Measurements from ENCODE around the gene SGSH. TPM values are rescaled to one million over a fixed set of nuclear protein-coding genes. Genes with fewer than 3 reads are reported as not detected.

SGSH gene
- total RNA-seq, 1 experiment from 2014 or later: 42.8 TPM

GRCh38 chr17:80210348-80211108, 9.6 kb downstream of the SGSH start:
- Histone ChIP-seq H3K9me3 (no peaks in the 10 kb centered on the region), H3K4me1 (no peaks in the 10 kb centered on the region), H3K4me3 (ENCODE audit: low read depth, low read length) (no peak overlapping the region), H3K36me3 (ENCODE audit: control insufficient read depth, insufficient read depth, low read length) (no peaks in the 10 kb centered on the region), H3K27me3 (replicated peaks; ENCODE audit: control insufficient read depth, insufficient read depth, low read length) (no peaks in the 10 kb centered on the region)
- no peaks in the 10 kb centered on the region for H3K27me3 Mint-ChIP-seq (ENCODE audit: insufficient read depth, unreplicated experiment)
- BruUV-seq (replicated peaks): no TSS peak
- H3K4me3 Mint-ChIP-seq (ENCODE audit: unreplicated experiment): no peak overlapping the region
- POLR2A ChIA-PET: no interaction called here
- CTCF ChIA-PET: interaction anchor here (0.6 kb wide), 1 partner anchor 11 kb away, joined by 4 read pairs; no protein-coding TSS in a partner anchor
- DNase-seq: no peak
- H3K36me3 Mint-ChIP-seq (ENCODE audit: insufficient read depth, unreplicated experiment): peaks cover 25% of the 10 kb centered on the region
- intact Hi-C loops (cut with micrococcal nuclease; ENCODE audit: unreplicated experiment): no loop called here
- no peak overlapping the region for H3K27ac Mint-ChIP-seq (ENCODE audit: unreplicated experiment)
- H3K9me3 Mint-ChIP-seq (ENCODE audit: unreplicated experiment): no peaks in the 10 kb centered on the region
- no peaks in the 10 kb centered on the region for H3K4me1 Mint-ChIP-seq (ENCODE audit: low read depth, unreplicated experiment)
- TF ChIP-seq CTCF (IDR thresholded peaks at IDR 0.05; ENCODE audit: insufficient read depth in 1 of 2, low read depth in 1 of 2, low read length in 1 of 2, severe bottlenecking in 1 of 2, unreplicated experiment in 1 of 2): no peak

- Histone ChIP-seq H3K27me3 (replicated peaks; ENCODE audit: control insufficient read depth, insufficient read depth, low read length) (no peaks in the 10 kb centered on the region), H3K4me1 (no peaks in the 10 kb centered on the region), H3K9me3 (no peaks in the 10 kb centered on the region), H3K36me3 (ENCODE audit: control insufficient read depth, insufficient read depth, low read length) (no peaks in the 10 kb centered on the region), H3K4me3 (ENCODE audit: low read depth, low read length) (no peak overlapping the region)
- ChIA-PET POLR2A (no interaction called here), CTCF (interaction anchor here (0.6 kb wide), 1 partner anchor 11 kb away, joined by 4 read pairs; no protein-coding TSS in a partner anchor)
- Mint-ChIP-seq H3K9me3 (ENCODE audit: unreplicated experiment) (no peaks in the 10 kb centered on the region), H3K27ac (ENCODE audit: unreplicated experiment) (no peak overlapping the region), H3K27me3 (ENCODE audit: insufficient read depth, unreplicated experiment) (no peaks in the 10 kb centered on the region), H3K36me3 (ENCODE audit: insufficient read depth, unreplicated experiment) (peaks cover 25% of the 10 kb centered on the region), H3K4me3 (ENCODE audit: unreplicated experiment) (no peak overlapping the region), H3K4me1 (ENCODE audit: low read depth, unreplicated experiment) (no peaks in the 10 kb centered on the region)
- no peak for DNase-seq
- intact Hi-C loops (cut with micrococcal nuclease; ENCODE audit: unreplicated experiment): no loop called here
- no TSS peak for BruUV-seq (replicated peaks)
- TF ChIP-seq CTCF (IDR thresholded peaks at IDR 0.05; ENCODE audit: insufficient read depth in 1 of 2, low read depth in 1 of 2, low read length in 1 of 2, severe bottlenecking in 1 of 2, unreplicated experiment in 1 of 2): no peak
Observed at GRCh38 chr17:80209765-80210164, 10.4 kb downstream of the SGSH start.

- H3K27me3 Mint-ChIP-seq (ENCODE audit: insufficient read depth, unreplicated experiment): no peaks in the 10 kb centered on the region
Observed at GRCh38 chr17:80208050-80208449, 12.1 kb downstream of the SGSH start.

More at GRCh38 chr17:80208050-80208449, 12.1 kb downstream of the SGSH start:
- Histone ChIP-seq H3K4me1 (no peaks in the 10 kb centered on the region), H3K4me3 (ENCODE audit: low read depth, low read length) (no peak overlapping the region), H3K27me3 (replicated peaks; ENCODE audit: control insufficient read depth, insufficient read depth, low read length) (no peaks in the 10 kb centered on the region), H3K9me3 (no peaks in the 10 kb centered on the region), H3K36me3 (ENCODE audit: control insufficient read depth, insufficient read depth, low read length) (no peaks in the 10 kb centered on the region)
- H3K27ac Mint-ChIP-seq (ENCODE audit: unreplicated experiment): no peak overlapping the region
- TF ChIP-seq CTCF (IDR thresholded peaks at IDR 0.05; ENCODE audit: insufficient read depth in 1 of 2, low read depth in 1 of 2, low read length in 1 of 2, severe bottlenecking in 1 of 2, unreplicated experiment in 1 of 2): no peak
- H3K9me3 Mint-ChIP-seq (ENCODE audit: unreplicated experiment): no peaks in the 10 kb centered on the region
- intact Hi-C loops (cut with micrococcal nuclease; ENCODE audit: unreplicated experiment): no loop called here
- H3K36me3 Mint-ChIP-seq (ENCODE audit: insufficient read depth, unreplicated experiment): peaks cover 31% of the 10 kb centered on the region
- no TSS peak for BruUV-seq (replicated peaks)
- H3K4me3 Mint-ChIP-seq (ENCODE audit: unreplicated experiment): no peak overlapping the region
- ChIA-PET POLR2A (no interaction called here), CTCF (no interaction called here)
- no peaks in the 10 kb centered on the region for H3K4me1 Mint-ChIP-seq (ENCODE audit: low read depth, unreplicated experiment)
- DNase-seq: no peak

Measured in Caco-2 (cell line).